Peyer's patch (tissue), 4 donors: Measurements from ENCODE around the gene HTT.

Source experiments
- CTCF ChIP-seq, 6 experiments: fragments of 450-650 bp in 4 of 6; fragments of 200-600 bp in 2 of 6; sonication (generic) in 1 of 6; IDR thresholded peaks; one replicate each; pipeline ENCODE4 v1.5.1; 2017 to 2019; ENCODE audit warnings: antibody characterized with exemption in 6 of 6, mild to moderate bottlenecking in 3 of 6, moderate library complexity in 1 of 6
- POLR2A ChIP-seq, 2 donors: fragments of 450-650 bp; IDR thresholded peaks; one replicate each; pipeline ENCODE4 v1.5.1; 2017; ENCODE audit warnings: antibody characterized with exemption in 2 of 2, mild to moderate bottlenecking in 2 of 2, moderate library complexity in 2 of 2

- no peak for TF ChIP-seq CTCF (IDR thresholded peaks at IDR 0.05)
- no peak for TF ChIP-seq POLR2A (IDR thresholded peaks at IDR 0.05)
Measured at GRCh38 chr4:3060946-3061345, 13.5 kb upstream of the HTT start.
